NB4 (cell line): ENCODE measurements around the gene DUOXA2.

Experiments used
- CTCF ChIP-seq: IDR thresholded peaks from one replicate; pipeline ENCODE4 v1.5.1; 2012; ENCODE audit warnings: low read depth, low read length
- POLR2A ChIP-seq: IDR thresholded peaks from 2 replicates; pipeline ENCODE4 v1.6.1; 2011; ENCODE audit warnings: mild to moderate bottlenecking; ENCODE audit not compliant: insufficient read length; ENCODE audit errors: extremely low read depth

DNA sequence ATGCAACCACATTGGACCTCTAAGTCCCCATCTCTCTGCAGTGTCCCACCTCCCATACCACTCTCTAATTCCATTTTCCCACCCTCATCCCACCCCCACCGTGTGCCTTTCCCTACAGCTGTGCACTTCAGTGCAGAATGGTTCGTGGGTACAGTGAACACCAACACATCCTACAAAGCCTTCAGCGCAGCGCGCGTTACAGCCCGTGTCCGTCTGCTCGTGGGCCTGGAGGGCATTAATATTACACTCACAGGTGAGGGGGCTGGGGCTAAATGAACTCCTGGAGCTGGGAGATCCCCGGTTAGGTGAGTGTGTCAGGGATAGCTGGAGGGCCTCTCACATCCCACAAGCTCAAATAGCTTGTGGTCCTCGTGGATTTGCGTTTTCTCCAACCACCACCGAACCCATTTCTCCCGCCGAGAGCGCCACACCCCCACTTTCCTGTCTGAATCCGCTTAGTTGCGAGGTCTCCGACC is 1.9 kb downstream of the DUOXA2 start:
- TF ChIP-seq CTCF (no peak), POLR2A (no peak)
